ENCODE data around the gene NMT1. TPM values are rescaled to one million over a fixed set of nuclear protein-coding genes. Genes with fewer than 3 reads are reported as not detected.

Gene NMT1
- total and polyA plus RNA-seq, 2 of the 13 experiments (the other 11 are each of a cell fraction or from before 2014, with no cell fraction given), result 75.7 to 142 TPM

DNA sequence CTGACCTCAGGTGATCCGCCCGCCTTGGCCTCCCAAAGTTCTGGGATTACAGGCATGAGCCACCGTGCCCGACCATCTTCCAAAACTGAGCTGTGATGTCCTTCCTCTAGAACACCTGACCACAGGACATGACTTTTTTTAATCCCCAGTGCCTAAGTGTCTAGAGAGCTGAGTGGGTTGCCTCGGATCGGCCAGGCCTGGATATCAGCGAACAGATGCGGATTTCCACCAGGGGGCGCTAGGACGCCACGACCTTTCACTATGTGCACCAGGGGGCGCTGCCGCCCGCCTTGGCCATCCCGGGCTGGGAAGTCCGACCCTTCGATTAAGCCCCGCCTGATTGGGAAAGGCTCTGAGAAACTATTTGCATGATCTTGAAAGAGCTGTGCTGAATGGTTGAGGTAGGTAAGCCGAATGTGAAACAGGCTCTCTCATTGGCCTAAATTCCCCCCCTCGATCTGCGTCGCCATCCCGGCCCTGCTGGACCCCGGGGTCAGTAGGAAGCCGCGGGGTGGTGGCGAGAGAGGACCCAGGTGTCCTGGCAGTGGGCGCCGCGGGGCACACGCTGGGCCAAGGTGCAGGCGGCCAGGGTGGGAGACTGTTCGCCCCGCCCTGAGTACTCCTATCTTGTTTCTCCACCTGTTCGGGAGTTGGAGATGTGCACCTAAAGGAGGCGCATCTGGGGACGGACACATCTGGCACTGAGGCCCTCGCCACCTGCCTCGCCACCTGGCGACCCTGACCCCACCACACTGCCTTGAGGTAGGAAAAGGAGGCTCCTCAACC lies 74.3 kb downstream of the NMT1 start, which contains the start of gene ACBD4 (continued):
- no peak for TF ChIP-seq HNRNPH1 (optimal IDR thresholded peaks at IDR 0.05; ENCODE audit: low read depth, low read length)
- TF ChIP-seq, protein P1, sequence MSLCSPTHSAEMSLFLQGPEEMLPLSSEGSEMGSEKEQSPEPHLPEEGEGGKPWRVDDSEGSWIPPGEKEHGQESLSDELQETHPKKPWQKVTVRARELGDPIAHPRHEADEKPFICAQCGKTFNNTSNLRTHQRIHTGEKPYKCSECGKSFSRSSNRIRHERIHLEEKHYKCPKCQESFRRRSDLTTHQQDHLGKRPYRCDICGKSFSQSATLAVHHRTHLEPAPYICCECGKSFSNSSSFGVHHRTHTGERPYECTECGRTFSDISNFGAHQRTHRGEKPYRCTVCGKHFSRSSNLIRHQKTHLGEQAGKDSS (CRISPR knock-in tag; IDR thresholded peaks at IDR 0.05; ENCODE audit: borderline replicate concordance, low read depth), result peak; percentile 79; the same call in 1 of the 2 replicates
- TF ChIP-seq SETDB1 (CRISPR knock-in tag; IDR thresholded peaks at IDR 0.05; ENCODE audit: borderline replicate concordance), result no peak
- TF ChIP-seq ZNF530 (CRISPR knock-in tag; IDR thresholded peaks at IDR 0.05; ENCODE audit: low read depth), result peak; percentile 65; the same call in 1 of the 2 replicates
- TF ChIP-seq, protein P2, sequence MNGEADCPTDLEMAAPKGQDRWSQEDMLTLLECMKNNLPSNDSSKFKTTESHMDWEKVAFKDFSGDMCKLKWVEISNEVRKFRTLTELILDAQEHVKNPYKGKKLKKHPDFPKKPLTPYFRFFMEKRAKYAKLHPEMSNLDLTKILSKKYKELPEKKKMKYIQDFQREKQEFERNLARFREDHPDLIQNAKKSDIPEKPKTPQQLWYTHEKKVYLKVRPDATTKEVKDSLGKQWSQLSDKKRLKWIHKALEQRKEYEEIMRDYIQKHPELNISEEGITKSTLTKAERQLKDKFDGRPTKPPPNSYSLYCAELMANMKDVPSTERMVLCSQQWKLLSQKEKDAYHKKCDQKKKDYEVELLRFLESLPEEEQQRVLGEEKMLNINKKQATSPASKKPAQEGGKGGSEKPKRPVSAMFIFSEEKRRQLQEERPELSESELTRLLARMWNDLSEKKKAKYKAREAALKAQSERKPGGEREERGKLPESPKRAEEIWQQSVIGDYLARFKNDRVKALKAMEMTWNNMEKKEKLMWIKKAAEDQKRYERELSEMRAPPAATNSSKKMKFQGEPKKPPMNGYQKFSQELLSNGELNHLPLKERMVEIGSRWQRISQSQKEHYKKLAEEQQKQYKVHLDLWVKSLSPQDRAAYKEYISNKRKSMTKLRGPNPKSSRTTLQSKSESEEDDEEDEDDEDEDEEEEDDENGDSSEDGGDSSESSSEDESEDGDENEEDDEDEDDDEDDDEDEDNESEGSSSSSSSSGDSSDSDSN (CRISPR knock-in tag; IDR thresholded peaks at IDR 0.05), result peak; percentile 90
- TF ChIP-seq ZNF562 (CRISPR knock-in tag; IDR thresholded peaks at IDR 0.05; ENCODE audit: borderline replicate concordance), result no peak
- 0 out of 2 replicates have a peak, but pooled peaks have one; percentile 11 for TF ChIP-seq MAFF (IDR thresholded peaks at IDR 0.05; ENCODE audit: low read depth, low read length)
- TF ChIP-seq, protein P3, sequence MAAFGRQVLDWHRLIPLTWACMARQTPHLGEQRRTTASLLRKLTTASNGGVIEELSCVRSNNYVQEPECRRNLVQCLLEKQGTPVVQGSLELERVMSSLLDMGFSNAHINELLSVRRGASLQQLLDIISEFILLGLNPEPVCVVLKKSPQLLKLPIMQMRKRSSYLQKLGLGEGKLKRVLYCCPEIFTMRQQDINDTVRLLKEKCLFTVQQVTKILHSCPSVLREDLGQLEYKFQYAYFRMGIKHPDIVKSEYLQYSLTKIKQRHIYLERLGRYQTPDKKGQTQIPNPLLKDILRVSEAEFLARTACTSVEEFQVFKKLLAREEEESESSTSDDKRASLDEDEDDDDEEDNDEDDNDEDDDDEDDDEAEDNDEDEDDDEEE (CRISPR knock-in tag; IDR thresholded peaks at IDR 0.05), result peak; percentile 100
- TF ChIP-seq, protein P4, sequence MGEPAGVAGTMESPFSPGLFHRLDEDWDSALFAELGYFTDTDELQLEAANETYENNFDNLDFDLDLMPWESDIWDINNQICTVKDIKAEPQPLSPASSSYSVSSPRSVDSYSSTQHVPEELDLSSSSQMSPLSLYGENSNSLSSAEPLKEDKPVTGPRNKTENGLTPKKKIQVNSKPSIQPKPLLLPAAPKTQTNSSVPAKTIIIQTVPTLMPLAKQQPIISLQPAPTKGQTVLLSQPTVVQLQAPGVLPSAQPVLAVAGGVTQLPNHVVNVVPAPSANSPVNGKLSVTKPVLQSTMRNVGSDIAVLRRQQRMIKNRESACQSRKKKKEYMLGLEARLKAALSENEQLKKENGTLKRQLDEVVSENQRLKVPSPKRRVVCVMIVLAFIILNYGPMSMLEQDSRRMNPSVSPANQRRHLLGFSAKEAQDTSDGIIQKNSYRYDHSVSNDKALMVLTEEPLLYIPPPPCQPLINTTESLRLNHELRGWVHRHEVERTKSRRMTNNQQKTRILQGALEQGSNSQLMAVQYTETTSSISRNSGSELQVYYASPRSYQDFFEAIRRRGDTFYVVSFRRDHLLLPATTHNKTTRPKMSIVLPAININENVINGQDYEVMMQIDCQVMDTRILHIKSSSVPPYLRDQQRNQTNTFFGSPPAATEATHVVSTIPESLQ (CRISPR knock-in tag; conservative IDR thresholded peaks at IDR 0.05), result peak; percentile 52; the same call in 1 of the 2 replicates
- TF ChIP-seq ETS1 (CRISPR knock-in tag; IDR thresholded peaks at IDR 0.05), result no peak
- TF ChIP-seq KDM1A (CRISPR knock-in tag; IDR thresholded peaks at IDR 0.05), result peak; percentile 29; the same call in 1 of the 2 replicates
- TF ChIP-seq MAF1 (CRISPR knock-in tag; IDR thresholded peaks at IDR 0.05; ENCODE audit: borderline replicate concordance), result 0 out of 2 replicates have a peak, but pooled peaks have one; percentile 65
- TF ChIP-seq TRIM24 (CRISPR knock-in tag; IDR thresholded peaks at IDR 0.05), result no peak
- TF ChIP-seq NR2F6 (IDR thresholded peaks at IDR 0.05), result peak; percentile 77
- TF ChIP-seq NR2F6 (CRISPR knock-in tag; IDR thresholded peaks at IDR 0.05), result peak; percentile 86
- TF ChIP-seq ZNF414 (CRISPR knock-in tag; IDR thresholded peaks at IDR 0.05), result peak; percentile 92; the same call in 1 of the 2 replicates
- peak; percentile 95 for TF ChIP-seq ERF (CRISPR knock-in tag; IDR thresholded peaks at IDR 0.05)
- 0 out of 2 replicates have a peak, but pooled peaks have one; percentile 38 for TF ChIP-seq ZNF589 (CRISPR knock-in tag; conservative IDR thresholded peaks at IDR 0.05)
- peak; percentile 68; the same call in 1 of the 2 replicates for TF ChIP-seq ZNF652 (CRISPR knock-in tag; IDR thresholded peaks at IDR 0.05; ENCODE audit: borderline replicate concordance, low read depth)

All from HepG2 (cell line).